ENCODE data around the gene CDHR1.
A peak's percentile ranks its signal among the peaks of the same experiment; 100 is the strongest.

The CDHR1 gene

DNA sequence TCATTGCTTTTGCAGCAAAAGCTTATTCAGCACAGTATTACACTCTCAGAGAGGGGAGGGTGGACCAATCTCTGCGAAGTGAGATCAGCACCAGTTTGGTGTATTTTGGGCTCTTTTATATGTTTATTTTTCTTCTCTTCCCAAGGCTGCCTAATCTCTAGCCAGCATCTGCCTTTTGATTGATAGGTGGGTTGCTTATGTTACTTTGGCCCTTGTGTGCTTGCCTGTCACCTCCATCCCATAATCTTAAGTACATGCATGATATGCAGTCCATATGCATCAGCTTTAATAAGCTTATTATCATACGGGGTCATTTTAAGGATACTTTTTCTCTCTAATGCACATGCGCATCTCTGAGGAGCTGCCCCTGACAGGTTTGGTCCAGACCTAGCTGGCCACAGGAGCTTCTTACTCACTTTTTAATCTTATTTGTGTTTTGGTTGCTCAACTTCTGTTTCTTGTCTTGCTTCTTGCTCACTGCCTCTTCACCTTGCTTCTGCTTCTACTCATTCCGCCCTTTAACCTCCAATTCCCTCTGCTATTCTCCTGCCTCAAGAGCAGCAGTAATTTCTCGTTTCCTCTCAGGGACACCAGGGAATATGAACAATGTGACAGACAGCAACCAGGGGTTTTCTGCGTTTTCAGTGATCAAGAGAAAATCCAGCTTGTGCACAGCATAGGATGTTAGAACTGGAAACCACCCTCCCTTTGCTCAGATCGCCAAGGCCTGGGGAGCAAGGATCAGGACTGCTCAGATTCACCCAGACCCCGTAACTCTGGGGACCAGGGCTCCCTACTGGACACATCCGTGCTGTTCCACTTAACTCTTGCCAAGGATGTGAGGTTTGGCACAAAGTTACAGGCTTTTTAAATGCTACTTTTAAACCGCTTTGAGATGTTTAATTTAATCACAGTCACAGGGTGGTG is 60.5 kb downstream of the CDHR1 start:
- H3K4me3 ChIP-seq (ENCODE audit: low read depth, low read length) = no peak overlapping the region
- no peak for DNase-seq (ENCODE audit: low read depth)

DNA sequence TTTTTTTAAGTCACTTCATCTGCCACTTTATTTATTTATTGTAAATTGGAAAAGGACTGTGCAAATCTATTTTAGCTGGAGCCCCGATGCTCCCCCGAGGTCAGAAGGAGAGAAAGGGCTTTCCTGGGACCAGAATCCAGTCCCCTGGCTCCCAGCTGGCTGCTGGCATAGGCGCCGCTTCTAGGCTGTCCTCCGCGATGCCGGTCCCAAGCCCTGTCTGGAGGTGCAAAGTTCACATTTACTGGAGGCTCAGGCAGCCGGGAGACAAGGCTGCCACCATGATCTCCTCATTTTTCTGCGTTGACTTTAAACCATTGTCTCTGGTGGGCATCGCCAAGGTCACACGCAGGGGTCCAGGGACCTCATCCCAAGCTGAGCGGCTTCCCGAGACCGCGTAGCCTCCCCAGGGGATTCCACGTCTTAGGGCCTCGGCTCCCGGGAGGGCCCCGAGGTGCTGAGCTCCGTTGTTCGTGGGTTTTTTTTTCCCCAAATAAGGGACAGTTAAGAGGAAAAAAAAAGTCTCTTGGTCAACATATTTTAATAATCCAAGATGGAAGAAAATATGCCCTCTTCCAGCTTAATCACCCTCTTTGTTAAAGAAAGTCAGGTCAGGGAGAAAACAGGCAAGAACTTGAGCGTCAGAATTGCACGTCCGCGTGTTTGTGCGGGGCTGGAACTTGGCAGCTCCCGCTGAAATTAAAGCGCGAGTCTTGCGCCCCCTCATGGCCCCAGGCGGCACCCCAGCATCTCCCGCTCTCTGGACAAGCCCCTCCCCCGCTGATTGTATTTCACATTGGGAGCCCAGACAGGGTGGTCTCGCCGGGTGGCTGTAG is 62.4 kb downstream of the CDHR1 start:
- no peak overlapping the region for H3K4me3 ChIP-seq (ENCODE audit: low read depth, low read length)
- DNase-seq (ENCODE audit: low read depth) = peak; percentile 3

DNA sequence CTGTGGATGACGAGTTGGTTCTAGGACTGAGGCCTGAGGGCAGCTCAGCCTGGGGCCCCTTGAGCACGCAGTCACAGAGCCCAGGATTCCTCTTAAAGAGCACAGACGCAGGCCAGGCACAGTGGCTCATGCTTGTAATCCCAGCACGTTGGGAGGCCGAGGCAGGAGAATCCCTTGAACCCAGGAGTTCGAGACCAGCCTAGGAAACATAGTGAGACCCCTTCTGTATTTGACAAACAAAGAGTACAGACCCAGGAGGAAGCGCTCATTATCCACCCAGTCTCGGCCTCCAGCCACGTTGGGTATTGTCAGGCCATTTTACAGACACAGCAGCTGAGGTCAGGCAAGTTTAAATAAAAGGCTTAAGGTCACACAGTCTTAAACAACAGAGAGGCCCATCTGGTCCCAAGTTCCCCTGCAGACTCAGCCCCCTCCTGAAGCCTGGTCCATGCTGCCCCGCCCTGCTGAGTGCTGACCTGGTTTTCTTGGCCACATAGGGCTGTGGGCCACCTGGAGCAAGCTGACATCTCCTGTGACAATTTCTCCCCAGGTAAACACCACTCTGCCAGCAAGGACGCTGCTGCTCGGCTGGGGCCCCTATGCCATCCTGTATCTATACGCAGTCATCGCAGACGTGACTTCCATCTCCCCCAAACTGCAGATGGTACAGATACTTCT is 63.1 kb downstream of the CDHR1 start:
- no peak for DNase-seq (ENCODE audit: low read depth)
- no peak overlapping the region for H3K4me3 ChIP-seq (ENCODE audit: low read depth, low read length)

DNA sequence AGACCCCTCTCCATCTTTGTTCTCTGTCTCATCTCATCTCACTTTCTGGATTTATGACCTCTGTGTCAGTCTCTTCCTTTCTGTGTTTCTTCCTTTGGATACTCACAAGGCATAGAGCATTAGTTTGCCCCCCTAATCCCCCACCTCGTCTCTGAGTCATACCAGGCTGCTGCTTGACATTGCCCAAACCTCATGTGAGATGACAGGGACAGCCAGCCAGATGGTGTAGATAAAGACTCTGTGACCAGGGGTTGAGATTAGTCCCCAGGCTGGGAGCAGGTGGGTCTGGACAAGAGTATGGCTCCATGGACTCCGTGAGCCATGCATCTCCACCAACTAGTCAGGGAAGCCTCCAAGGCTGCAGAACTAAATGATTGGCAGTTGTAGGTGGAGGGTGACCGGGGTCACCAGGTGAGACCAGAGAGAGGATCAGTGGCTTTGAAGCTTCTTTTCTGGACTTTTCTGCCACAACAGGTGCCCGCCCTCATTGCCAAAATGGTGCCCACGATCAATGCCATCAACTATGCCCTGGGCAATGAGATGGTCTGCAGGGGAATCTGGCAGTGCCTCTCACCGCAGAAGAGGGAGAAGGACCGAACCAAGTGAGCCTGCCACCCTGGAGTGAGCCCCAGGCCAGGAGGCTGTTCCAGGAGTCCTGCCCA is 63.8 kb downstream of the CDHR1 start:
- no peak for DNase-seq (ENCODE audit: low read depth)
- H3K4me3 ChIP-seq (ENCODE audit: low read depth, low read length) = no peak overlapping the region

DNA sequence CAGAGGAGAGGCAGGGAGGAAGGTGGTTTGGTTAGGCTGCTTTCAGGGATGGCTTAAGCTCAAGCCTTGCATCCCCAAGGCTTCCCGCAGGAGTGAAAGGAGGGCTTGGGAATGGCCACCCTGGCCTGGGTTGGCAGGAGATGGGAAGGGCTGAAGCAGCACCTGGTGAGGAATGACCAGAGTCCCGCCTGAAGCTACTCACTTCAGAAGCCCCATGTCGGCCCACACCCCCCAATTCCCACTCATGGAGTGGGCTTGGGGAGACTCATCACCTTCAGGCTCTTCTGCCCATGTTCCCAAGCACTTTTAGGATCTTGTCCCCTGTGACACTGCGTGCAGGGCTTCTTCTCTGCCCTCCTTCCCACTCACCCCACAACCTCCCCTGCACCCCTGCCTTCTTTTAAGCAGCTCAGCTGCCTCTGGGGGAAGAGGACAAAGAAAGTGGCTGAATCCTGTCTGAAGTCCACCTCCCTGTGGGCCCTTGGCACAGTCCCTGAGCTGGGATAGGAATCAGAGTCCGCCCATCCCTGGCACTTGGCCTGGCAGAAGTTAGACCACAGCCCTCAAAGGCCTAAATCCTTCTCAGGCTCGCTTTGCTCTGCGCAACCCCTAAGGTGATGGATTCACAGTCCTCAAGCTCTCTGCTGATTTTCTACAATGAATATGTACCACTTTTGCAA is 67.0 kb downstream of the CDHR1 start:
- no peak for DNase-seq (ENCODE audit: low read depth)
- no peak overlapping the region for H3K4me3 ChIP-seq (ENCODE audit: low read depth, low read length)

DNA sequence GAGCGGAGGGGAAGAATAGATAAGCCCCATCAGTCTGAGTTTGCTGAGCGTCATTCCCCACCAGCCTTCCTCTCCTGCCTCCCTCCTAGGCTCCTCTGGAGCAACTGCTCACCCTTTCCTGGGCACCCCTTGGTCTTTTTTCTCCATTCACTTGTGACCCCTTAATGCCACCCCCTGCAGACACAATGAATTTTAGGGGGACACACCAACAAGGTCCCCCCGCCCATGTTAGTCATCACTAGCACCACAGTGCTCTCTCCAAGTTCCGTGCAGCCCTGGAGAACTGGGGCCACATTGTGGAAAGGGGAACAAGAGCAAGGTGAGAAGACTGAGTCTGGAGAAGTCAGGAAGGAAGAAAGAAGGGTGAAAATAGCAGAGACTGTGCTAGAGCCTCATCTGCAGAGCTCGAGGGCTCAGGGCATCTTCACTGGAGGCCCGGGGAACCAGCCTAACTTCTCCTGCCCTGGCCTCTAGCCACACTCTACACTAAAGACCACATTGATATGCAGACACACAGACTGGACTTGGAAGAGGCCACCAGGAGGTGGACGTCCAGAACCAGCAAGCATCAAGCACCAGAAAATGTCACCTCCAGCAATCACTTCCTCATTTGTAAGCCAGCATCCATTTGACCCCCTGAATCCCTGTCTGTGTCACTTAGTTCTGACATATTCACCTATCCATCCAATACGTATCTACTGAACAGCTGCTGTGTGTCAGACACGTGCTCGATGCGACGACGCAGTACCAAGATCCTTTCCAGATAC is 68.0 kb downstream of the CDHR1 start:
- H3K4me3 ChIP-seq (ENCODE audit: low read depth, low read length) = no peak overlapping the region
- DNase-seq (ENCODE audit: low read depth) = no peak

DNA sequence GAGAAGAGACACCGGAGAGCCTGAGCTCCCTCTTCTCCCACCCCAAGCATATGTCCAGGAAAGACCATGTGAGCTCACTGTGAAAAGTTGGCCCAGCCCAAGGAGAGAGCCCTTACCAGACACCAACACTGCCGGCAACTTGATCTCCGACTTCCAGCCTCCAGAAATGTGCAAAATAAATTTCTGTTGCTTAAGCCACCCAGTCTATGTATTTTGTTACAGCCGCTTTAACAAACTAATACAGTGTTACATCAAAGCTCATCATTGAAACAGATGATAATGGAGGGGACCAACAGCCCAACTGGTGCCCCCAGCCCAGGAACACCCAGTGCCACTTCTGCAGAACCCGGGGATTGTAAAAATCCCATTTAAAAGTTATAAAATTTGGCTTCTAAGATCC is 69.4 kb downstream of the CDHR1 start:
- no peak for DNase-seq (ENCODE audit: low read depth)
- H3K4me3 ChIP-seq (ENCODE audit: low read depth, low read length) = no peak overlapping the region

DNA sequence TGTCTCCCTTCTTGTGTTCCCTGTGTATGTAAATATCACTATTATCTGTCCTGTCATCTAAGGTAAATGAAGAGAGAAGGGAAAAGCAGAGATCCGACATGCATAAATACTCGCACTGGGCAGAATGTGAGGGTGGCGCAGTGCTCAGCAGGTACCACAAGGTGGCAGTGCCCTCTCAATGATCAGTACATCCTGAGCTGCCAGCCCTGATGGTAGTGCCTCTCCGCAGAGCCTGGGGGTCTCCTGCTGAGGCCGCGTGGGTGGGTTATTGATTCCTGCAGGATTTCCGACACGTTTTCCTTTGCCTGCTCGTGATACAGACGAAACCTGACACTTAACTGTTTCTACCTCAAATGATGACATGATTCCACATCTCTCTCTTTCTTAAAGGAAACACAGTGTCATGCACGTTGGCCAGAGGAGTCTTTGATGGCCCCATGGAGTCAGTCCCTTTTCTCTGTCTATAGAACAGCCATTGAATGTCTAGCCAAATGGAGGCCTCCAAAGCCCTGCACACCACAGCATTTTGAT is 70.3 kb downstream of the CDHR1 start:
- no peak overlapping the region for H3K4me3 ChIP-seq (ENCODE audit: low read depth, low read length)
- peak; percentile 18 for DNase-seq (ENCODE audit: low read depth)

DNA sequence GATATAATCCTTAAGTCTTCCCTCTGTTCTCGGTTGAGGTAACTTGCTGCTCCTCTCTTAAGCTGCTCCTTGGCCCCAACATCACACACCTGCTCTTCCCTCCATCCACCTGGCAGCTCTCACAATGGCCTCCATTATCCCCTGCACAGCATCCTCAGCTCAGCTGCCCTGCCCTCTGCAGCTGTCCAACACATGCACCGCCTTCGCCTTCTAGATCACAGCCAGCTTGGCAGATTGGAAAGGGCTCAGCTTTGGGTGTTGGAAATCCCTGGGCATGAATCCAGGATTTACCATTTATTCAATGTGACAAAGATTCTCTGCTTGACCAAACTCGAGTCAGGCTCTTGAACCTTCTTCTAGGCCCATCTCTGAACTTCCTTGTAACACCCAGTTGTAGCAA is 71.1 kb downstream of the CDHR1 start:
- DNase-seq (ENCODE audit: low read depth) = peak; percentile 48

DNA sequence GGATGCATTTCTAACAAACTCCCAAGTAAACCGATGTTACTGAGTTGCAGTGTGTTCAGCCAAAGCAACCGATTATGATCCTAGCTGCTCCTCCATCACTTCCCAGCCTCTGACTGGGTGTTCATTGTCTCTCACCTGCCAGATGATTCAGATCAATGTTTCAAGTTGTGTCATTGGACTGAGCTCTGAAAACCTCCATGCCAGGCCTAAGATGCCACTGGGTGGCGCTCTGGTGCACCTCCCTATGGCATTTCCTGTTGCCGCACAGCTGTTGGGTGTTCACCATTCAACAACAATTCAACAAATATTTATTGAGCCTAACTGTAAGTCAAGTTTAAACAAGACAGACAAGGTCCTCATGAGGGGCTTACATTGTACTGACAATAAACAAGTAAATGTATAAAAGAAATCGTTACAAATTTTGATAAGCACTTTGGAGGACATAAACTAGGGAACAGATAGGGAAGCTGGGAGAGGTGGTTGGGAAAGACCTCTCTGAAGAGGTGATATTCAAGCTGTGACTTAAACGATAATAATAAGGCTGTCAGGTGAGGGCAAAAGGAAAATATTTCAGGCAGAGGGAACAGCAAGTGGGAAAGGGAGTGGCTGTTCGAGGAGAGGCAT is 73.3 kb downstream of the CDHR1 start:
- no peak overlapping the region for H3K4me3 ChIP-seq (ENCODE audit: low read depth, low read length)
- DNase-seq (ENCODE audit: low read depth) = peak; percentile 9

More for the DNA sequence above, 71.1 kb downstream of the CDHR1 start:
- no peak overlapping the region for H3K4me3 ChIP-seq (ENCODE audit: low read depth, low read length)

DNA sequence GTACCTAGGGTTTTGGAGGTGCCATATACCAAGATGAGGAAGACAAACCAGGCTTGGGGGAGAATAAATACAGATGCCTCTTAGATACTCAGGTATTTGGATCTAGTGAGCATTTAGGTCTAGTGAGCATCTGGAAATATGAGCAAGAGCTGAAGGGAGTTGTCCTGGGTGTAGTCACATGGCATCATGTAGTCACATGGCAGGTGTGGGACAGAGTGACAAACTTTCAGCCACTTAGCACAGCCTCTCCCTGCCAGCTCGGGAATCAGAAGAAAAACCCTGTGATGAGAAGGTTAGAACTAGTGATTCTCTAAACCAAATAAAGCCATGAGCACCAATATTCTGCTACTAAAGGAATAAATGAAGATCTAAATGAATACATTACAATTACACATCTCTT is 74.8 kb downstream of the CDHR1 start:
- no peak overlapping the region for H3K4me3 ChIP-seq (ENCODE audit: low read depth, low read length)
- DNase-seq (ENCODE audit: low read depth) = no peak
